Measurements from ENCODE around the gene TPBGL.

The TPBGL gene

GRCh38 chr11:75212411-75212810 is 28.2 kb upstream of the TPBGL start:
- DNase-seq = no peak

GRCh38 chr11:75214411-75214821 is 26.2 kb upstream of the TPBGL start:
- no peak for DNase-seq

GRCh38 chr11:75214843-75215242 is 25.7 kb upstream of the TPBGL start:
- no peak for DNase-seq

GRCh38 chr11:75219869-75220268 is 20.7 kb upstream of the TPBGL start:
- DNase-seq = no peak

DNA sequence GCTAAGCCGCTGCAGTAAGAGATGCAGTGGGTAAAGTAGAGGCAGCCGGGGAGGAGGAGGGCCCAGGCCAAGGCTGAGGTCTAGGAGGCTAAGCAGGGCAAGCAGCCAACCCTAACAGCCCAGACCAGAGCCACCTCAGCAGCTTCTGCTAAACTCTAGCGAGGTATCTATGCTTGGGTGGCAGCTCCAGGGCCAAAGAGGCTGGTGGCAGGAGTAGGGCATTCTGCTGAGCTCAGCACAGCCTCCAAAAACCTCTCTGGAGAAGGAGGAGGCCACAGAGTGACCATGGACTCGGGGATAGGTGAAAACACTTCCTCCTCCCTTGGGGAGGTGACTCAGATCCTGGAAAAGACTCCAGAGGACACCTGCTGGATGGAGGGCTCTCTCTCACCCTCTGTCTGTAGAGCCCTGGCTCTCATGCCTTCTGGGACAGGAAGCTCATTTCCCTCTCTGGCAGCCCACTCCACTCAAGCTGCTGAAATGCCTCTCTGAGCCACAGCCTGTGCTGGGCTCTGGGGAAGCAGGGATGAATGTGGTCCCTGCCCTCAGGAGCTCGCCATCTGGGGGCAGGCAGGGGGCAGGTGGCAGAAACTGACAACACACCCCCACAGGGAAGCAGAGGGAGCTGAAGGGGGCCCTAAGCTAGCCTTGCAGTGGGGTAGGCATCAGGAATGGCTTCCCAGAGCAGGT is 16.5 kb upstream of the TPBGL start:
- DNase-seq = no peak

GRCh38 chr11:75225794-75226193 is 14.8 kb upstream of the TPBGL start:
- DNase-seq = no peak

DNA sequence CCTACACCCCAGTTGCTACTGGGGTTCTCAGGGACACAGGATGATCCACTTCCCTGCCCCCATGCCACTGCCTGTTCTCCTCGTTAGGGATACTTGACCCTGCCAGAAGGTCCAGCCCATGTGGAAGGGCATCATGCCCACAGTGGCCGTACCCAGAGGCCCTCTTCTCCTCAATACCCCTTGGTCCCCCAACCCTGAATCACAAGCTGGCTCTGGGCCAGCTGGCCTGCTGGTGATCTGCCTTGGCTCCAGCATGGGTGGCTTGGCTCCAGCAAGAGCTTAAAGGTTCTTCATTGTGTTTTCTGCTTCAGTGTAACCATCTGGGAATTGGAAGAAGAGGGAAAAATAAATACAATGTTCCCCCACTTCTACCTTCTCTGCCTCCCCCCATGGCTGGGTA is 11.1 kb upstream of the TPBGL start:
- DNase-seq = no peak

- no peak for DNase-seq
Observed at GRCh38 chr11:75230621-75231020, 10.0 kb upstream of the TPBGL start.

- DNase-seq = no peak
Observed at GRCh38 chr11:75233754-75234172, 6.8 kb upstream of the TPBGL start.

GRCh38 chr11:75236062-75236461 is 4.5 kb upstream of the TPBGL start:
- no peak for DNase-seq

GRCh38 chr11:75237050-75237449 is 3.5 kb upstream of the TPBGL start:
- DNase-seq = no peak

- DNase-seq = no peak
Observed at GRCh38 chr11:75238595-75239440, 1.8 kb upstream of the TPBGL start.

GRCh38 chr11:75239531-75240290 is 863 bp upstream of the TPBGL start:
- DNase-seq = no peak

- no peak for DNase-seq
Observed at GRCh38 chr11:75241036-75241905, 697 bp downstream of the TPBGL start.

- no peak for DNase-seq
Observed at GRCh38 chr11:75241906-75242644, 1.5 kb downstream of the TPBGL start.

DNA sequence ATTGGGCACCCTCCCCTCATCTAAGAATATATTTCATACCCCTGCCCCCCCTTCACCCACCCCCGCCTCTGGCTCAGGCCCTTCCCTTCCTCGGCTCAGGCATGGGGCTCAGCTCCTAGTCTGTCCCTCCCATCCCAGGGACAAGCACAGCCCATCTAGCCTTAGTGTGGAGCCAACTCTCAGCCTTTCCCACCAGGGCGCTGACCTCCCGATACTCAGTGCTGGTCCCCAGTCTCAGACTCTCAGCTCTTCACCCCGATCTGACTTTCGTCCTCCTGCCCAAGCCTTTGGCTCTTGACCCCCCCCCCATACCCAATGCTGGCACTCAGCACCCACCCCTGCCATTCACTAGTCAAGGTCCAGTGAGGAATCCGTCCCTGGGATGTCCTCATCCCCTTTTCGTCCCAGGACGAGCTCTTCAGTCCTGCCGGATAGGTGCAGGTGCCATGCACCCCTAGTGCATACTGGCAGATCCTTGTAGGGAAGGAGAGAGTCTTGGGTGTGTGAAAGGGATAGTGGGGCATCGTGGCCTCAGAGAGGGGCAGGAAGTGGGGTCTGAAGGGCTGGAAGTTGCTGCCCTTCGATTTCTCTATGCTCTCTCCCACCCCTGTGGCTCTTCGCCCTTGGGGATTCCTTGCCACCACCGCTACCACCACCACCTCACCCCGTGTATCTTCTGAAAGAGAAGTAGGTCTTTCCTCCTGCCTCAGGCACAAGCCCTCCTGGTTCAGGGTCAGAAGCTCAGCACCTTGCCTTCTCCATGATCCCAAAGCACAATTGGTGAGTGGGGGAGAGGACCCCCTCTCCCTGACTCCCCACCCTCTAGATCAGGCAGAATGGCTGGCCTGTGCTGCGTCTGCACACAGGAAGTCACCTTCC is 2.4 kb downstream of the TPBGL start:
- no peak for DNase-seq

GRCh38 chr11:75244052-75244814 is 3.7 kb downstream of the TPBGL start:
- DNase-seq = no peak

GRCh38 chr11:75245356-75246005 is 4.9 kb downstream of the TPBGL start:
- no peak for DNase-seq

- DNase-seq = no peak
Observed at GRCh38 chr11:75246006-75246670, 5.6 kb downstream of the TPBGL start.

All from NCI-H187 treated with DMSO at 0.1 percent for 48 hours (cell line).